ENCODE results near the gene SPRTN. TPM values are rescaled to one million over a fixed set of nuclear protein-coding genes. Genes with fewer than 3 reads are reported as not detected.

The SPRTN gene
- total and polyA plus RNA-seq, 2 of the 8 experiments (the other 6 are each of a cell fraction or from before 2014, with no cell fraction given) = 6.6 to 15.1 TPM

DNA sequence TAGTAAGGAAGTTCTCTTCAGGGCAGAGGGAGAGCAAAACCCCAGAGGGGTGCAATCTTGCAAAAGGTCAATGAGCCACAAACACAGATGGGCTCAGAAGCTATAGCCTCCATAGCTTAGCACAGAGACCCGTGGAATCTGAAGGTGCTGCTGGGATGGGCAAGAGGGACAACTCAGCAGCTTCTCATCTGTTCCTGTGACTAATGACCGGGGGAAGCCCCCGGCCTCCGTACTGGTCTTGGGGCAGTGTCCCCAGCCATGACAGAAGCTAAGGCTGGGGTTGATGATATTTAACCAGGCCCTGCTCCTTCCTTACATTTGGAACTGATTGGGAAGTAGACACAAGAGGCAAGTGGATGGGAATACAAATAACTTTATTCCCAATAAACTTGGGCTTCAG is 19.5 kb upstream of the SPRTN start:
- Histone ChIP-seq H2BK5ac (ENCODE audit: low read depth, low read length) (no peak overlapping the region), H3K79me1 (ENCODE audit: low read depth, low read length) (no peaks in the 10 kb centered on the region), H3K4me3 (ENCODE audit: extremely low read depth in 1 of 4, insufficient read depth in 2 of 4, low read depth in 3 of 4, low read length in 4 of 4) (no peak overlapping the region), H4K5ac (ENCODE audit: insufficient read length, low read depth, low read length) (no peak overlapping the region), H2BK120ac (replicated peaks; ENCODE audit: low read depth, low read length) (no peak overlapping the region), H3K18ac (ENCODE audit: extremely low read depth, low read length) (no peak overlapping the region), H3K9ac (replicated peaks in 1 of 4; ENCODE audit: extremely low read depth in 1 of 4, low read depth in 3 of 4, low read length in 3 of 4) (no peak overlapping the region), H2AK5ac (ENCODE audit: low read depth, low read length) (no peak overlapping the region), H3K27ac (ENCODE audit: low read depth, low read length) (no peak overlapping the region), H4K8ac (ENCODE audit: extremely low read depth, insufficient read depth, low read length) (no peak overlapping the region), H3K4ac (replicated peaks; ENCODE audit: insufficient read length, low read depth, low read length) (no peak overlapping the region), H3K4me1 (replicated peaks in 1 of 4; ENCODE audit: control insufficient read depth in 3 of 4, insufficient read depth in 4 of 4, low read length in 3 of 4) (no peaks in the 10 kb centered on the region), H3K27me3 (replicated peaks in 1 of 4; ENCODE audit: control insufficient read depth in 3 of 4, extremely low read depth in 1 of 4, insufficient read depth in 3 of 4, low read length in 3 of 4) (no peaks in the 10 kb centered on the region), H3K14ac (ENCODE audit: insufficient read length) (no peak overlapping the region), H3K79me2 (ENCODE audit: control insufficient read depth in 1 of 2, insufficient read depth in 2 of 2, low read length in 2 of 2) (no peaks in the 10 kb centered on the region), H2BK20ac (ENCODE audit: low read length) (no peak overlapping the region), H2AFZ (ENCODE audit: low read length) (no peak overlapping the region), H3K23me2 (ENCODE audit: low read depth, low read length) (no peaks in the 10 kb centered on the region), H3K23ac (ENCODE audit: insufficient read length) (no peak overlapping the region), H3K4me2 (ENCODE audit: insufficient read depth in 1 of 2, low read depth in 2 of 2, low read length in 2 of 2) (no peak overlapping the region), H4K91ac (replicated peaks; ENCODE audit: insufficient read length, low read length) (no peak overlapping the region), H2BK12ac (ENCODE audit: low read depth, low read length) (no peak overlapping the region), H4K20me1 (replicated peaks in 1 of 2; ENCODE audit: control insufficient read depth in 1 of 2, insufficient read depth in 2 of 2, low read length in 2 of 2) (no peaks in the 10 kb centered on the region), H3K36me3 (ENCODE audit: control insufficient read depth in 2 of 4, insufficient read depth in 4 of 4, low read length in 3 of 4) (no peaks in the 10 kb centered on the region), H3K9me3 (ENCODE audit: insufficient read depth in 2 of 2, low read depth in 1 of 2, low read length in 1 of 2) (peaks cover 0 to 4% of the 10 kb centered on the region in 2 experiments; a peak in 1 of 4 replicates), H2BK15ac (ENCODE audit: low read length) (no peak overlapping the region), H3K56ac (replicated peaks; ENCODE audit: insufficient read length, low read depth, low read length) (no peak overlapping the region)
- 84% methylated on average over 4 of the region's 4 CpGs; no CpG with 5 or more reads in 1 of the 2 experiments for WGBS, 2 experiments (ENCODE audit: extremely low coverage in 1 of 2, insufficient coverage in 1 of 2, insufficient read length in 1 of 2, insufficient replicate concordance in 2 of 2, low coverage in 1 of 2, low lambda C conversion rate in 2 of 2, missing lambda C conversion rate in 1 of 2)
- DNase-seq (ENCODE audit: low read depth in 1 of 2, low spot score in 2 of 2) = no peak
- TF ChIP-seq, protein P1, sequence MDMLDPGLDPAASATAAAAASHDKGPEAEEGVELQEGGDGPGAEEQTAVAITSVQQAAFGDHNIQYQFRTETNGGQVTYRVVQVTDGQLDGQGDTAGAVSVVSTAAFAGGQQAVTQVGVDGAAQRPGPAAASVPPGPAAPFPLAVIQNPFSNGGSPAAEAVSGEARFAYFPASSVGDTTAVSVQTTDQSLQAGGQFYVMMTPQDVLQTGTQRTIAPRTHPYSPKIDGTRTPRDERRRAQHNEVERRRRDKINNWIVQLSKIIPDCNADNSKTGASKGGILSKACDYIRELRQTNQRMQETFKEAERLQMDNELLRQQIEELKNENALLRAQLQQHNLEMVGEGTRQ (IDR thresholded peaks at IDR 0.05; ENCODE audit: low read length) = no peak
- TF ChIP-seq HDAC2 (IDR thresholded peaks at IDR 0.05; ENCODE audit: borderline replicate concordance in 1 of 2, low read depth in 2 of 2, low read length in 2 of 2) (no peak), TAF1 (IDR thresholded peaks at IDR 0.05; ENCODE audit: low read depth, low read length) (no peak)
- ChIA-PET POLR2A (ENCODE audit: partially characterized antibody) (interaction anchor here (0.9 to 2.3 kb wide), 2 partner anchors 10 to 18 kb away, joined by 3 to 7 read pairs; no protein-coding TSS in a partner anchor), CTCF (ENCODE audit: partially characterized antibody) (interaction anchor here (0.9 to 6.7 kb wide), 2 partner anchors 37 to 272 kb away, joined by 3 to 23 read pairs; no protein-coding TSS in a partner anchor)
- FAIRE-seq = no peak
